ENCODE data around the gene CEMP1.

Gene CEMP1

DNA sequence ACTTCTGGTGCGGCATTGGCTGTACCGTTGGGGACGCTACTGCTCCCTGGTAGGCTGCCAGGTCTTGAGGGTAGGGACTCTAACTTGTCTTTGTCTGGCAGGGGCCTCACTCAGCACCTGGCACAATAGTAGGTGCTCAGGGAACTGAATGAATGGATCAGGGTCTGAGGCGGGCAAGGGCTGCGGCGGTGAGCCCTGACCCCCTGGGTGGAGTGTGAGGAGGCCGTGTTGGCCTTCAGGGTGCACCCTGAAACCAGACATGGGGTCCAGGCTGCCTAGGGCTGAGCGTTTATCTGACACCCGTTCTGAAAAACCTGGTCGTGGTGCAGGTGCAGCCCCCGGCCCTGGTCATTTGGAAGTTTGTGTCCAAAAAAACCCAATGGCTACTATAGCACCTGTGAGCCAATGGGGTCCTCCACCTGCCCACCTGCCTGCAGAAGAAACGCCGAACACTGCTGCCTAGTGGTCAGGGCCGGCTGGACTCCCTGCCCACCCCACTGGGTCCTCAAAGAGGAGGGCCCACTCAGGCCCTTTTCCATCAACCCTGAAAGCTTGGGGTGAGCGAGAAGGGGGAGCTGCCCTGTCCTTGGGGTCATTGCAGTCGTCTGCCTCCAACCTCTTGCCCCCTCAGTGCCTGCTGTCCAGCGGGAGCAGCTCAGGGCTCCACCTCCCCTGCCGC, 22.3 kb downstream of the CEMP1 start:
- H3K4me3 ChIP-seq (ENCODE audit: low read depth, low read length) = no peak overlapping the region
- DNase-seq (ENCODE audit: low read depth) = no peak

DNA sequence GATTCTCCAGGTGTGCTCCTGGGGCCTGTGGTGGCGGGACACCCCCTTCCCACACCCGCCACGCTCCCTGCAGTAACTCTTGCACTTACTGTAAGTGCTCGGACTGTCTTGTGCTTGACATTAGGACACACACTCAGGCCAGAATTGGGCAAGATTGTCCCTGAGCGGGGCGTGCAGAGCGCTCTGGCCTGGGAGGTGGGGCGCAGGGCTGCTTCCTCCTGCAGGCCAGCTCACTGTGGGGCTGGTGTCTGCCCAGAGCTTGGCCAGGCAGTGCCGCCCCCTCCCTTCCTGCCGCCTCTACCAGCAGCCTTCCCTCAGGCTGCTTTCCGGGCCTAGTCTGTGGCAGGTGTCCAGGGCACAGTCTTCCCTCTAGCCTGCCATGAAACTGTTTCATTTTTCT, 23.5 kb downstream of the CEMP1 start:
- H3K4me3 ChIP-seq (ENCODE audit: low read depth, low read length) = no peak overlapping the region
- DNase-seq (ENCODE audit: low read depth) = no peak

DNA sequence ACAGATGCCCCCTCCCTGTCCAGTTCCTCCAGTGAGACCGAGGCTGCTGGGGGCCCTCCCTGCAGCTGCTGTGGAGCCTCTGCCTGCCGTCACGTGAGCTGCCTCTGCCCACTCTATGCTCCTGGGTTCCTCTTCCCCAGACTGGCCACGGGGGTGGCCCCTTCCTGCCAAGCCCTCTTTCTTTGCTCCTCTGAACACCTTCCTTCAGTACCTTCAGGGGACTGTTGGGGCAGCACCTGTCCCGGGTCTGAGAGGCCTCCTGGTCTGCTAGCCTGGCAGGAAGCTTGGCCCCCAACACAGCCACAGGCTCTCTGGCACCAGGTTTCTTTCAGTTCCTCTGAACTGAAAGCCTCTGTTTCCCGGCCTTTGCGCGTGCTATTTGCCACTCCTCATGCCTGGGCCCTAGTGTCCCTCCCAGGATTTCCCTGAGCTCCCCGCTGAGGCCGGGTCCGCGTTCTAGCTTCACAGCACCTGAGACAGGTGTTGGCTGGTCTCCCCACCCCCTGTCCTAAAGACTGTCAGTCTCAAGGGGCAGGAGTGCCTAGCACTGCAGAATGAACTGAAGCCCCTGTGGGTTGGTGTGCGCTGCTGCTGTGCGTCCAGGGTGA, 24.1 kb downstream of the CEMP1 start:
- H3K4me3 ChIP-seq (ENCODE audit: low read depth, low read length) = no peak overlapping the region
- no peak for DNase-seq (ENCODE audit: low read depth)

DNA sequence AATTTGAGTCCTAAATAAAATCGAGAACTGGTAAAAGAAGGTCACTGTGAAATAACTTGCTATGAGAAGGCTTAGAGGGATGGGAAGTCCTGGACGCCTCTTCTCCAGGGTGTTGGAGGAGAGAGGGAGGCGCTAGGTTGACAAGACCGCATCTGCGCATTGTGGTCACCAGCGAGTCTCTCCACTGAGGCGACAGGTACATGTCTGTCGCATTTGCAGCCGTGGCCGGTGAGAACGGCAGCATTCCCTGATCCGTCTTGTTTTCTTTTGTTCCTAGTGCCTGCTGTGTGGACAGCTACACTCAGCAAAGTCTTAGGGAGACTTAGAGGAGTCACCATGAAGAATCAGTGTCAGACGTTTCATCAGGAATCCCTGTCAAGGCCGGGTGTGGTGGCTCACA, 25.5 kb downstream of the CEMP1 start:
- no peak for DNase-seq (ENCODE audit: low read depth)

DNA sequence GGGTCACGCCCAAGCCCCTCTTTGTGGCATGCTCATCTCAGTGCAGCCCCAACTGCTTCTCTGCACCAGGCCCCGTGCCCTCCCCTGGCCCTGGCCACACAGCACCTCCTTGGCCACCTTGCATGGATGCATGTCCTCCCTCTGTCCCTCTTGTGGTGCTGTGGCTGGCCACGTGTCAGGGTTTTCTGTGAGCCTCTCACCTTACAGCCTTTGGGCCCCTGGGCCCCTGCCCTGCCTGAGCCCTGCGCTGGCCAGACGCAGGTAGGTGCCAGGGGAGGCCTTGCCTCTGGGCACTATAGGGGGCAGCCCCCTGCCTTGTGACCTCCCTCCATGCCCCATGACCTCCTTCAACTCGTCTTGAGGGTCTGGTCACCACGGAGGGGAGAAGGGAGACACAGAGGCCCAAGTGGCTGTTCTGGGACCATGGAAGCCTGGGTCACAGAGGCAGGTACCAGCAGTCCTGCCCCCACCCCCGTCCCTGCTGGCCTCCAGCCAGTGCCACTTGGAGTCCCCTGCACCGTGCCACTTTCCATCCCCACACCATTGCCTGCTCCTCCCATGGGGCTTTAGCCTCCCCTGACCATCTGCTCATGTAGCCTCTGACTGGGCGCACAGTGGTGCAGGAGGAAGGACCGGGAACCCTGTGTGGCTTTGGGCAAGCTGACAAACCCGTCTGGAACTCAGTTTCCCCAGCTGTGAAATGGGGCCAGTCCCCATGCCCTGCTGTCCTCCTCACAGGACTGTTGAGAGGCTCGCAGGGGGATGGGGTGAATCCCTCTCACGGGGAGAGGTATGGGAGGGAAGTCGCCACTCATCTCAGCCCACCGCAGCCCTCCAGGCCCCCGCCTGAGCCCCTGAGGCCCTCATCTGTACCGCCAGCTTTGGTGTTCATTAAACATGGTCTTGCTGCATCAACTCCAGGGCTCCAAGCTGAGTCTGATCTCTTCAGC, 29.0 kb downstream of the CEMP1 start:
- no peak overlapping the region for H3K4me3 ChIP-seq (ENCODE audit: low read depth, low read length)
- no peak for DNase-seq (ENCODE audit: low read depth)

More for the DNA sequence above, 25.5 kb downstream of the CEMP1 start:
- no peak overlapping the region for H3K4me3 ChIP-seq (ENCODE audit: low read depth, low read length)

DNA sequence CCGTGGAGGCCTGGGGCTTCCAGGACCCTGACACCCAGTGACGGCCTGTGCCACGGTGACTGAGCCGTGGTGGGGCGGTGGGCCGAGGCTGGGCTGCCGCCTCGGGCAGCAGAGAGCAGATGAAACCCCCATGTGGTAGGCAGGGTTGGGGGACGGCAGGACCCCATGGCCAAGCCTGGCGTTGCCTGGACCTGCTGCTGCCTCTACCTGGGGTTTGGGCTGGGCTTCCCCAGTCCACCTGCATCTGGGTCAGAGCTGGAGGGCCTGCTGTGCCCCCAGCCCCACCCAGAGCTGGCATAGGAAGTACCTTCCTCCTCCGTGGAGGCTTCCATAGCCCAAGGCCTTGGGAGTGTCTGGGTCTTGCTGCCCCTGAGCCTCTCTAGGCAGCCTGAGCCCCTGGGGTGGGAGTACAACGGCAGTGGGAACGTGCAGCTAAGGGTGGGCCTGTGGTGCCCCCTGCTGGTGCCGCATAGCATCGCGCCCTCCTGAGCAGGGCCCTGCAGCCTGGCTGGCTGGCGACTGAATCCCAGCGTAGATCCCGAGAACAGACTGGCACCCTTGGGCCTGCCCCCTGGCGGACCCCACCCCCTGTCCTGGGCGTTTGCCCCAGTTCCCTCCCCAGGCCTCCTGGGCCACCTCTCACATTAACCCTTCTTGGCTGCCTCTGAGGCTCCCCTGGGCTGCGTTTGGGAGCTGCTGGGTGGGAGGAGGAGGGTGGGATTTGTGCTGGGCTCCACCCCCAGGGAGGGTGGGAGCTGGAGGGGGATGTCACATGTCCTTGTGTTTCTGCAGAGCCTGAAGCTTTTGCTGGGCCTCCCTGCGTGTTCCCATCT, 30.1 kb downstream of the CEMP1 start:
- no peak overlapping the region for H3K4me3 ChIP-seq (ENCODE audit: low read depth, low read length)
- DNase-seq (ENCODE audit: low read depth) = peak; percentile 55

DNA sequence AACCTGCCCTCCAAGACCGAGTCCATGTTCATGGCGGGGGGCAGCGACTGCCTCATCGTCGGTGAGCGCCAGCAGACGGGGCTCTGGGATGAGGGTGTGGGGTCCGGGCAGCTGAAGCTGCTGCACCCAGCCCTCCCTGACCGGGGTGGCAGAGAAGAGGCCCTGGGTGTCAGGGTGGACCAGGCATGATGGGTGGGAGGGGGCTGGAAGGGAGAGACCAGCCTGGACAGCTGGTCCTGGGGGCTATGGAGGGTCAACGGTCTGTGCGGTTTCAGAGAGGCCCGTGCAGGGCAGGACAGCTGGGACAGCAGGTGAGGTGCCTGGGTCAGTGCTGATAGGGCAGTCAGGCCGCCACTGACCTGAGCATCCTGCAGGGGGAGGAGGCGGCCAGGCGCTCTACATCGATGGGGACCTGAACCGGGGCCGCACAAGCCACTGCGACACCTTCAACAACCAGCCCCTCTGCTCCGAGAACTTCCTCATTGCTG, 30.7 kb downstream of the CEMP1 start:
- no peak overlapping the region for H3K4me3 ChIP-seq (ENCODE audit: low read depth, low read length)
- no peak for DNase-seq (ENCODE audit: low read depth)

DNA sequence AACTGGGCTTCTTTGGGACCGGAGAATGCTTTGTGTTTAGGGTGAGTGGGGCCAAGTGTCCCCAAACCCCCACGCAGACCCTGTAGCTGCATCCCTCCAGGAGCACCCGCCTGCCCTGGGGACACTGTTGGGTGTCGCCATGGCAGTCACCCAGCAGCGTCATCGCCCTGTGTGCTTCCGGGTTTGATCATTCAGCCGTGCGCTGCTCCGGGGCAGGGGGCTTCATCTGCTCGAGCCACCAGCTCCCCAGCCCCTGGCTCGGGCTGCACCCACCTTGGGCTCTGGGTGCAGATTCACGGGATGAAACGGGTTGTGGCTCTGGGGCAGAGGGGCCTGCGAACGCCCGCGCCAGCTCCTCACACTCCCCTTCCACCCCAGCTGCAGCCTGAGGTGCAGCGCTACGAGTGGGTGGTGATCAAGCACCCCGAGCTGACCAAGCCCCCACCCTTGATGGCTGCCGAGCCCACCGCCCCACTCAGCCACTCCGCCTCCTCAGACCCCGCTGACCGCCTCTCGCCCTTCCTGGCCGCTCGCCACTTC, 31.2 kb downstream of the CEMP1 start:
- DNase-seq (ENCODE audit: low read depth) = no peak
- H3K4me3 ChIP-seq (ENCODE audit: low read depth, low read length) = no peak overlapping the region

DNA sequence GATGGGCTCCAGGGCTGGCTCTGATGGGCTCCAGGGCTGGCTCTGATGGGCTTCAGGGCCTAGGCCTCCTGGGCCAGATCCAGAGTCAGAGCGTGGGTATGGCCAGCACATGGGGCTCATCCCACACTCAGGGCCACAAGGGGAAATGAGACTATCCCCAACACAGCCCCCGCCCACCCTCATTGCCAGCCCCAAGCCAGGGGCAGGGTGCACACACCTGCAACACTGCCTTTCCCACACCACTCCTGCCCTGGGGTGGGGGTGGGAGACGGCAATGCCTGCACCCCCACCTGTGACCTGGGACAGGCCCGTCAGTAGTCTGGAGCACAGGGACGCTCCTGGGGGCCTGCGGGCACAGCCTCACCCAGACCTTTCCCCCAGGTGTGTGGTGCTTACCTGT, 31.8 kb downstream of the CEMP1 start:
- DNase-seq (ENCODE audit: low read depth) = no peak
- no peak overlapping the region for H3K4me3 ChIP-seq (ENCODE audit: low read depth, low read length)

DNA sequence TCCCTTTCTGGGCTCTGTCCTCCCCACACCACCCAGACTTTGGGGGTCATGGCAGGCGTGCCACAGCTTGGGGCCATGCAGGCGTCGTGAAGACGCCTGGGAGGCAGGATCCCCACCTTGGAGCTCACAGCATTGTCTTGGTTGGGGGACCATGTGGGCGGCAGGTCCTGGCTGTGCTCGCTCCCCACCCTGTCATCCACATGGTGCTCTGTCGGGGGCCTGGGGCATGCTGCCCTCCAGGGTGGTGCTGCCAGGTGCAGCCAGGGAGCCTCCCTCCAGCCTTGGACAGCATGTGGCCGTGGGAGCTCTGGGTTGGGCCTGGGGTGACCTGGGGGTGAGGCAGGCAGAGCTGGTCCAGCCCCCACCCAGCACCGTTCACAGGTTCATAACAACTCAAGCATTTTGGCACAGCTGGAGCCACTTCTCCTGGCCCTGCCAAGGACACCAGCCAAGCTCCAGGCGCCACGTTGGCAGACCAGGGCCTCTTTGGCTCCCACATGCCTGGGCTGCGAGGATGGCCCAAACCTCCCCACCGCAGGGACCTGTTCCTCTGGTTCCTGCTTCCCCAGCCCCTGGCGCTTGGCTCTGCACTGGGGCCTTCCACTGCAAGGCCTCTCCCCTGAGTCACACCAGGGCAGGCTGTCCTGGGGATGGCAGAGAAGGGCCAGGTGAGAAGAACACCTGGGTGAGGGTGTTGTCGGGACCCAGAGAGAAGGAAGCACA, 32.5 kb downstream of the CEMP1 start:
- DNase-seq (ENCODE audit: low read depth) = no peak
- no peak overlapping the region for H3K4me3 ChIP-seq (ENCODE audit: low read depth, low read length)

DNA sequence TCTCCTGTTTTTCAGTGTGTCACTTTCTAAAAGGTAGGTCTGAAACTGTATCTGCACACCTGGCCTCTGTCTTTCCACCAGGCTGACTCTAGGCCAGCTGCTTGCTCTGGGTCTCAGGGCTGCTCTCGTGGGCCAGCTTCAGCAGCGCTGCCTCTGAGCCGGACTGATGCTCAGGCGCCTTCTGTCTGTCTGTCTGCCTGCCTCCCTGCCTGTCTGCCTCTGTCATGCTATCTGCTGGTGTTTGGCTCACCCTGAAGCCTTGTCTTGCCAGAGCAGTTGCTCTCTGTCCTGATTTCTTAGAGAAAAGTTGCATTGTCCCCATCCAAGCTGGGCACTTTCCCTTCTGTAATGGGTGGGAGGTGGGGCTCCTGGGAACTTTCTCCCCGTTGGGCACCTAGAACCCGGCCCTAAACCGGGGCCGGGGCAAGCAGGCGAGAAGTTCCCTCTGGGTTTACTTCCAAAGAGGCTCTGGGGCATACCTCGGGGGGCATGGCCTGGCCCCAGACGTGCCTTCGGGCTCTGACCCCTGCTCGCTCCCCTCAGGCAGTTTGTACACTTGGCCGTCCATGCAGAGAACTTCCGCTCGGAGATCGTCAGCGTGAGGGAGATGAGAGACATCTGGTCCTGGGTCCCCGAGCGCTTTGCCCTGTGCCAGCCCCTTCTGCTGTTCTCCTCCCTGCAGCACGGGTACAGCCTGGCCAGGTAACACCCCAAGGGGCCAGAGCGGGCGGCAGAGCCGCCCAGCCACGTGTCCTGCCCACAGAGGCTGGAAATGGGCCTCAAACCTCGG, 33.3 kb downstream of the CEMP1 start:
- DNase-seq (ENCODE audit: low read depth) = no peak
- H3K4me3 ChIP-seq (ENCODE audit: low read depth, low read length) = no peak overlapping the region

DNA sequence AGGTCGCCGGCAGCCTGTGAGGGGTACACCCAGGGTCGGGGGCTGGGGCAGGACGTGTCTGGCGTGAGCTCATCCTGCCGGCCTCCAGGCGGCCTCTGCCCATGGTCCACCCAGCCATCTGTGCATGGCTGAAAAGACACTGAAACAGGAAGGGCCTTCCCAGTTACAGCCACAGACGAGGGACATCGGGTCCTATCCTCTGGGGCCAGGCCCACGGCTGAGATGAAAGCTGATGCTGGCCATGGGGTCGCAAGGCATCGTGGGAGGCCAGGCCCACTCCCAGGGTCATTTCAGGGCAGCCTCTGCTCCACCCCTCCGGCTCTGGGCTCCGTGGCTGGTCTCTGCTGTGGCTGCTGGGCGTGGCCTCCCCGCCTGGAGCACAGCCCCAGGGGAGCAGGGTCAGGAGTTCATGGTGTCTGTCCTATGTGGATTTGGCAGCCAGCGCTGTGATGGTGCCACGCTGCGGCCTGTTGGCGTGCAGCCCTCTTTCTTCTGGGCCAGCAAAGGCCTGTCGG, 34.0 kb downstream of the CEMP1 start:
- no peak for DNase-seq (ENCODE audit: low read depth)
- H3K4me3 ChIP-seq (ENCODE audit: low read depth, low read length) = no peak overlapping the region

DNA sequence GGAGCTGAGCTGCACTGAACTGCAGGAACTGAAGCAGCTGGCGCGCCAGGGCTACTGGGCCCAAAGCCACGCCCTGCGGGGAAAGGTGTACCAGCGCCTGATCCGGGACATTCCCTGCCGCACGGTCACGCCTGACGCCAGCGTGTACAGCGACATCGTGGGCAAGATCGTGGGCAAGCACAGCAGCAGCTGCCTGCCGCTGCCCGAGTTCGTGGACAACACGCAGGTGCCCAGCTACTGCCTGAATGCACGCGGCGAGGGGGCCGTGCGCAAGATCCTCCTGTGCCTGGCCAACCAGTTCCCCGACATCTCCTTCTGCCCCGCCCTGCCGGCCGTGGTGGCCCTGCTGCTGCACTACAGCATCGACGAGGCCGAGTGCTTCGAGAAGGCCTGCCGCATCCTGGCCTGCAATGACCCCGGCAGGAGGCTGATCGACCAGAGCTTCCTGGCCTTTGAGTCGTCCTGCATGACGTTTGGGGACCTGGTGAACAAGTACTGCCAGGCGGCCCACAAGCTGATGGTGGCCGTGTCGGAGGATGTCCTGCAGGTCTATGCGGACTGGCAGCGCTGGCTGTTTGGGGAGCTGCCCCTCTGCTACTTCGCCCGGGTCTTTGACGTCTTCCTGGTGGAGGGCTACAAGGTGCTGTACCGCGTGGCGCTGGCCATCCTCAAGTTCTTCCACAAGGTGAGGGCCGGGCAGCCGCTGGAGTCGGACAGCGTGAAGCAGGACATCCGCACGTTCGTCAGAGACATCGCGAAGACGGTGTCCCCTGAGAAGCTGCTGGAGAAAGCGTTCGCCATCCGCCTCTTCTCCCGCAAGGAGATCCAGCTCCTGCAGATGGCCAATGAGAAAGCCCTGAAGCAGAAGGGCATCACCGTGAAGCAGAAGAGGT, 34.7 kb downstream of the CEMP1 start:
- no peak for DNase-seq (ENCODE audit: low read depth)

DNA sequence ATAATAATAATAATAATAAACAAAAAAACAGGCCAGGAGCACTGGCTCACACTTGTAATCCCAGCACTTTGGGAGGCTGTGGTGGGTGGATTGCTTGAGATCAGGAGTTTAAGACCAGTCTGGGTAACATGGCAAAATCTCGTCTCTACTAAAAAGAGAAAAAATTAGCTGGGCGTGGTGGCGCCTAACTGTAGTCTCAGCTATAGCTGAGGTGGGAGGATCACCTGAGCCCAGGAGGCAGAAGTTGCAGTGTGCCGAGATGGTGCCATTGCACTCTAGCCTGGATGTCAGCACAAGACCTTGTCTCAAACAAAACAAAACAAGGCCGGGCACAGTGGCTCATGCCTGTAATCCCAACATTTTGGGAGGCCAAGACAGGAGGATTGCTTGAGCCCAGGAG, 36.2 kb downstream of the CEMP1 start:
- no peak overlapping the region for H3K4me3 ChIP-seq (ENCODE audit: low read depth, low read length)
- DNase-seq (ENCODE audit: low read depth) = no peak

More for the DNA sequence above, 34.7 kb downstream of the CEMP1 start:
- no peak overlapping the region for H3K4me3 ChIP-seq (ENCODE audit: low read depth, low read length)

DNA sequence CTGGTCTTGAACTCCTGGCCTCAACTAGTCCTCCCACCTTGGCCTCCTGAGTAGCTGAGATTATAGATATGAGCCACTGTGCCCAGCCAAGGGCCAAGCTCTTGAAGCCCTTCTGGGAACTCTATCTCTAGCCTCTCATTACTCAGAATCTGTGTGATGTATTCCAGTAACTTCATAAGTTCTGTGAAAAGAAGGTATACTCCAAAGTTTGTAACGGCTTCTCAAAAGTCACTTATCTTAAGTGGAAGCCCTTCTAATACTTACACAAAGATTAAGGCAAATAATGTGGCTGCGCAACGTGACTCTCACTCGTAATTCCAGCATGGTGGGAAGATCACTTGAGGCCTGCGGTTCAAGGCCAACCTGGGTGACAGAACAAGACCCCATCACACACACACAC, 36.6 kb downstream of the CEMP1 start:
- no peak overlapping the region for H3K4me3 ChIP-seq (ENCODE audit: low read depth, low read length)
- DNase-seq (ENCODE audit: low read depth) = no peak

DNA sequence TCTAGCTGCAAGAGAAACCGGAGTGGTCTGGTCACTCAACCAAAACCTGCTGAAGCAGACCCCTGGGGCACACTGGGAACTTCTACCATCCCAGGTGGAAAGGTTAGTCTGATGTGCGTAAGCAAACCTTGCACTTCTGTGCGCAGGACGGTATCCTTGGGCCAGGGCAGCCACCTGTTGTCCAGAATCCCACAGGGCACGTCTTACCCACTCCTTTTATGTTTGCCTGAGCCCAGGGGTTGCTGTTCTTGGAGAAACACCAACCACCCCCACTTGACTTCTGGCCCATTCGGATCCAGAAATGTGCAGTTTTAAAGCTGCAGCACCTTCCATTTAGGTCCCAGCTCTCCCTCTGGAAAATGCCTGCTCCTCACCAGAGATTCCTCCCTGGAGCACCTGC, 37.6 kb downstream of the CEMP1 start:
- no peak overlapping the region for H3K4me3 ChIP-seq (ENCODE audit: low read depth, low read length)
- no peak for DNase-seq (ENCODE audit: low read depth)

DNA sequence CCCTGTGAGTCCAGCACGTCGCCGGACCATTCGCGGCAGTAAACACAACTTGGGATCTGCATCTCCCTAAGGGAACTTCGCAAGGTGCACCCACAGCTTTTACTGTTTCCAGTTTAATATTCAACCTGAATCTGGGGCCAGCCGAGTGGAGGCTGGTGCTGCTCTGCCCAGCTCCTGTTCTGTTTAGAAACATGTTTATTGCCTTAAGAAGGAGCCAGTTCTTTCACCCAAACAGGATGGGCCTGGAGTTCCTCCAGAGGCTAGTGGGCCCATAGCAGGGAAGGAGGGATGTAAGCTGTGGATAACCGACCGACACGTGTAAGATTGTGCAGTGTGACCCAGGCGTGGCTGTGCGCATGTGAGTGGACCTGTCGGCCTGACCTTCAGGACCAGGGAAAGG, 38.9 kb downstream of the CEMP1 start:
- no peak overlapping the region for H3K4me3 ChIP-seq (ENCODE audit: low read depth, low read length)
- DNase-seq (ENCODE audit: low read depth) = no peak

Data from skeletal muscle cell (primary cell).